HepG2 (cell line): ENCODE data around the gene MIDN. TPM values are rescaled to one million over a fixed set of nuclear protein-coding genes. Genes with fewer than 3 reads are reported as not detected.
A peak's percentile ranks its signal among the peaks of the same experiment; 100 is the strongest.

ENCODE experiments used
- AKAP8 ChIP-seq: sonication (generic); formaldehyde crosslinking; IDR thresholded peaks from 2 replicates; pipeline ENCODE4 v1.5.1; 2020; ENCODE audit warnings: mild to moderate bottlenecking, missing genetic modification reagents
- CBX2 ChIP-seq, 2 experiments: fragments of 200-600 bp in 1 of 2; sonication (generic); formaldehyde crosslinking in 1 of 2; IDR thresholded peaks; 2 replicates each; pipeline versions ENCODE4 v1.7.0 to v1.8.1; 2018 to 2022; ENCODE audit warnings: low read depth in 2 of 2, low read length in 1 of 2, mild to moderate bottlenecking in 1 of 2, missing genetic modification reagents in 1 of 2
- EP300 ChIP-seq, 3 experiments: sonication (generic) in 1 of 3; formaldehyde crosslinking in 1 of 3; IDR thresholded peaks; 2 replicates each; pipeline versions ENCODE4 v1.5.1 to v1.6.1; 2011 to 2020; ENCODE audit warnings: low read depth in 2 of 3, low read length in 2 of 3, borderline replicate concordance in 1 of 3, improper control_type of control experiment in 1 of 3, mild to moderate bottlenecking in 1 of 3, missing genetic modification reagents in 1 of 3, moderate library complexity in 1 of 3
- ERF ChIP-seq: IDR thresholded peaks from 2 replicates; pipeline ENCODE4 v1.6.1; 2018; ENCODE audit warnings: missing biosample characterization, missing genetic modification reagents
- FOXA3 ChIP-seq: IDR thresholded peaks from 2 replicates; pipeline ENCODE4 v1.6.1; 2016; ENCODE audit warnings: missing genetic modification reagents, missing compliant biosample characterization
- HNF1B ChIP-seq: sonication (generic); formaldehyde crosslinking; IDR thresholded peaks from 2 replicates; pipeline ENCODE4 v1.5.1; 2020; ENCODE audit warnings: mild to moderate bottlenecking, moderate library complexity, missing genetic modification reagents
- HNF4A ChIP-seq: sonication (generic); formaldehyde crosslinking; IDR thresholded peaks from 2 replicates; pipeline ENCODE4 v1.4.0; 2020; ENCODE audit warnings: missing genetic modification reagents
- JARID2 ChIP-seq: sonication (generic); formaldehyde crosslinking; IDR thresholded peaks from 2 replicates; pipeline ENCODE4 v1.8.1; 2023; ENCODE audit warnings: missing genetic modification reagents, inconsistent platforms; ENCODE audit not compliant: insufficient replicate concordance
- MATR3 ChIP-seq: sonication (generic); formaldehyde crosslinking; IDR thresholded peaks from 2 replicates; pipeline ENCODE4 v1.4.0; 2020; ENCODE audit warnings: missing genetic modification reagents
- MNT ChIP-seq: fragments of 450-650 bp; IDR thresholded peaks from 2 replicates; pipeline ENCODE4 v1.6.1; 2016
- MXI1 ChIP-seq: IDR thresholded peaks from 3 replicates; pipeline ENCODE4 v1.6.1; 2012; ENCODE audit warnings: low read depth, low read length, inconsistent platforms, borderline replicate concordance
- NFYB ChIP-seq: sonication (generic); formaldehyde crosslinking; IDR thresholded peaks from 2 replicates; pipeline ENCODE4 v1.4.0; 2020; ENCODE audit warnings: missing genetic modification reagents
- NR2F6 ChIP-seq, 2 experiments: IDR thresholded peaks; 2 replicates each; pipeline ENCODE4 v1.6.1; 2016; ENCODE audit warnings: antibody characterized with exemption in 1 of 2, mild to moderate bottlenecking in 1 of 2
- PHB2 ChIP-seq: fragments of 450-650 bp; IDR thresholded peaks from 2 replicates; pipeline ENCODE4 v1.6.1; 2018; ENCODE audit not compliant: partially characterized antibody
- POLR2AphosphoS5 ChIP-seq: IDR thresholded peaks from 2 replicates; pipeline ENCODE4 v1.6.1; 2012; ENCODE audit warnings: low read depth, low read length
- SOX6 ChIP-seq, 2 experiments: fragments of 450-650 bp in 1 of 2; sonication (generic) in 1 of 2; formaldehyde crosslinking in 1 of 2; IDR thresholded peaks; 2 replicates each; pipeline versions ENCODE4 v1.4.0 to v1.6.1; 2017 to 2020; ENCODE audit warnings: antibody characterized with exemption in 1 of 2, mild to moderate bottlenecking in 1 of 2, missing genetic modification reagents in 1 of 2
- ZBTB25 ChIP-seq: IDR thresholded peaks from 2 replicates; pipeline ENCODE4 v1.6.1; 2018; ENCODE audit warnings: missing genetic modification reagents
- ZBTB38 ChIP-seq: sonication (generic); formaldehyde crosslinking; IDR thresholded peaks from 2 replicates; pipeline ENCODE4 v1.5.1; 2020; ENCODE audit warnings: mild to moderate bottlenecking, missing genetic modification reagents
- ZNF563 ChIP-seq: sonication (generic); formaldehyde crosslinking; IDR thresholded peaks from 2 replicates; pipeline ENCODE4 v1.8.0; 2022; ENCODE audit warnings: mild to moderate bottlenecking, moderate library complexity, missing genetic modification reagents
- ZNF691 ChIP-seq: sonication (generic); formaldehyde crosslinking; IDR thresholded peaks from 2 replicates; pipeline ENCODE4 v1.4.0; 2020; ENCODE audit warnings: missing genetic modification reagents, low read depth, mild to moderate bottlenecking, borderline replicate concordance
- polyA plus RNA-seq, 8 experiments: library from polyadenylated mRNA; depleted of rRNA in 3 of 8; stranded (reverse) in 7 of 8; unstranded in 1 of 8; fragments of >200 nt; fragmentation: Illumina TruSeq in 4 of 8; extraction: Trizol in 4 of 8; gene quantifications; 2 replicates each; pipeline versions ENCODE4 v1.2.1 to v1.2.3, GENCODE V29; 2011 to 2016; ENCODE audit warnings: low read depth in 4 of 8, missing spikeins in 1 of 8, mixed read lengths in 1 of 8; ENCODE audit not compliant: insufficient read depth in 1 of 8
- total RNA-seq, 5 experiments: library from RNA; depleted of rRNA; stranded (reverse); fragments of >200 nt; fragmentation: Illumina TruSeq; extraction: Trizol; gene quantifications; 2 replicates each; pipeline ENCODE4 v1.2.3, GENCODE V29; 2016; ENCODE audit warnings: low read depth in 1 of 5
- TF ChIP-seq, protein P1 (sequence below): sonication (generic); formaldehyde crosslinking; IDR thresholded peaks from 2 replicates; pipeline ENCODE4 v1.9.0; 2022; ENCODE audit warnings: missing genetic modification reagents, mild to moderate bottlenecking, borderline replicate concordance

Gene MIDN
- total and polyA plus RNA-seq, 2 of the 13 experiments (the other 11 are each of a cell fraction or from before 2014, with no cell fraction given), result 8.4 to 18.0 TPM

- TF ChIP-seq ZBTB25 (CRISPR knock-in tag), result no peak
- peak; percentile 37 for TF ChIP-seq ERF (CRISPR knock-in tag)
- no peak for TF ChIP-seq PHB2
- TF ChIP-seq CBX2 (IDR thresholded peaks at IDR 0.05; ENCODE audit: low read depth, low read length), result no peak
- no peak for TF ChIP-seq CBX2 (CRISPR knock-in tag; IDR thresholded peaks at IDR 0.05; ENCODE audit: low read depth)
- peak; percentile 68 for TF ChIP-seq HNF1B (CRISPR knock-in tag)
- peak; percentile 77 for TF ChIP-seq FOXA3
- TF ChIP-seq ZBTB38 (CRISPR knock-in tag), result peak; percentile 38
- TF ChIP-seq MNT, result peak; percentile 78
- peak; percentile 58; the same call in 1 of the 2 replicates for TF ChIP-seq NFYB (CRISPR knock-in tag)
- 0 out of 2 replicates have a peak, but pooled peaks have one; percentile 39 for TF ChIP-seq AKAP8 (CRISPR knock-in tag)
- TF ChIP-seq MXI1, result peak; percentile 55; the same call in 1 of the 3 replicates
- TF ChIP-seq MATR3 (CRISPR knock-in tag), result 0 out of 2 replicates have a peak, but pooled peaks have one; percentile 58
- TF ChIP-seq SOX6 (IDR thresholded peaks at IDR 0.05), result no peak
- peak; percentile 35; the same call in 1 of the 2 replicates for TF ChIP-seq SOX6 (CRISPR knock-in tag; IDR thresholded peaks at IDR 0.05)
- peak; percentile 57 for TF ChIP-seq JARID2 (CRISPR knock-in tag)
- TF ChIP-seq, protein P1, sequence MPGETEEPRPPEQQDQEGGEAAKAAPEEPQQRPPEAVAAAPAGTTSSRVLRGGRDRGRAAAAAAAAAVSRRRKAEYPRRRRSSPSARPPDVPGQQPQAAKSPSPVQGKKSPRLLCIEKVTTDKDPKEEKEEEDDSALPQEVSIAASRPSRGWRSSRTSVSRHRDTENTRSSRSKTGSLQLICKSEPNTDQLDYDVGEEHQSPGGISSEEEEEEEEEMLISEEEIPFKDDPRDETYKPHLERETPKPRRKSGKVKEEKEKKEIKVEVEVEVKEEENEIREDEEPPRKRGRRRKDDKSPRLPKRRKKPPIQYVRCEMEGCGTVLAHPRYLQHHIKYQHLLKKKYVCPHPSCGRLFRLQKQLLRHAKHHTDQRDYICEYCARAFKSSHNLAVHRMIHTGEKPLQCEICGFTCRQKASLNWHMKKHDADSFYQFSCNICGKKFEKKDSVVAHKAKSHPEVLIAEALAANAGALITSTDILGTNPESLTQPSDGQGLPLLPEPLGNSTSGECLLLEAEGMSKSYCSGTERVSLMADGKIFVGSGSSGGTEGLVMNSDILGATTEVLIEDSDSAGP, result peak; percentile 79
- TF ChIP-seq ZNF563 (CRISPR knock-in tag), result peak; percentile 82; the same call in 1 of the 2 replicates
- peak in 1 of 2 experiments; percentile 26; a peak in 1 of 4 replicates for TF ChIP-seq EP300 (IDR thresholded peaks at IDR 0.05; ENCODE audit: low read depth in 2 of 2, low read length in 2 of 2)
- peak; percentile 11; the same call in 1 of the 2 replicates for TF ChIP-seq EP300 (CRISPR knock-in tag; IDR thresholded peaks at IDR 0.05; ENCODE audit: borderline replicate concordance)
- TF ChIP-seq POLR2AphosphoS5, result peak; percentile 49; the same call in 1 of the 2 replicates
- TF ChIP-seq NR2F6 (IDR thresholded peaks at IDR 0.05), result no peak
- TF ChIP-seq NR2F6 (CRISPR knock-in tag; IDR thresholded peaks at IDR 0.05), result peak; percentile 28; the same call in 1 of the 2 replicates
- TF ChIP-seq HNF4A (CRISPR knock-in tag), result peak; percentile 72
- TF ChIP-seq ZNF691 (CRISPR knock-in tag), result peak; percentile 71; the same call in 1 of the 2 replicates
These were observed 56.0 kb downstream of the MIDN start (continued) for GRCh38 chr19:1304197-1304924.
